NCI-H526 treated with DMSO at 0.1 percent for 48 hours (cell line): ENCODE results near the gene PCCA.
"Not testable (repeated sequence)": the region's sequence is repeated elsewhere in the genome, so short reads cannot be mapped to it uniquely, and the experiment has no call there.

Source experiments
- DNase-seq: peaks from one replicate; lab custom pipeline; 2025; lab: John Stamatoyannopoulos, UW

The PCCA gene

GRCh38 chr13:100088644-100089464 lies at the start of gene PCCA:
TSS of gene PCCA (plus strand) at chr13:100089093. CDS start at chr13:100089121, 28 bp downstream.
- peak; percentile 90 for DNase-seq

GRCh38 chr13:100039740-100040139 lies 49.2 kb upstream of the PCCA start:
- no peak for DNase-seq

GRCh38 chr13:100040196-100040595 lies 48.7 kb upstream of the PCCA start:
- DNase-seq: no peak

GRCh38 chr13:100044936-100045335 lies 44.0 kb upstream of the PCCA start:
- no peak for DNase-seq

- no peak for DNase-seq
Observed at GRCh38 chr13:100045355-100045754, 43.5 kb upstream of the PCCA start.

GRCh38 chr13:100051070-100051469 lies 37.8 kb upstream of the PCCA start:
- DNase-seq: no peak

- no peak for DNase-seq
Observed at GRCh38 chr13:100059827-100060226, 29.1 kb upstream of the PCCA start.

- DNase-seq: no peak
Observed at GRCh38 chr13:100063333-100063732, 25.6 kb upstream of the PCCA start.

- no peak for DNase-seq
Observed at GRCh38 chr13:100063906-100064305, 25.0 kb upstream of the PCCA start.

- peak; percentile 99 for DNase-seq
Observed at GRCh38 chr13:100068133-100068931, 20.6 kb upstream of the PCCA start.

- no peak for DNase-seq
Observed at GRCh38 chr13:100069278-100069677, 19.6 kb upstream of the PCCA start.

GRCh38 chr13:100075700-100076587 lies 12.9 kb upstream of the PCCA start:
- no peak for DNase-seq

GRCh38 chr13:100079003-100079402 lies 9.9 kb upstream of the PCCA start:
- DNase-seq: not testable (repeated sequence)

GRCh38 chr13:100083401-100083800 lies 5.5 kb upstream of the PCCA start:
- DNase-seq: not testable (repeated sequence)

GRCh38 chr13:100088273-100088643 lies 635 bp upstream of the PCCA start:
- DNase-seq: no peak

- no peak for DNase-seq
Observed at GRCh38 chr13:100089465-100090032, 656 bp downstream of the PCCA start.

GRCh38 chr13:100090861-100091260 lies 2.0 kb downstream of the PCCA start:
- no peak for DNase-seq

- DNase-seq: no peak
Observed at GRCh38 chr13:100091391-100091790, 2.5 kb downstream of the PCCA start.

- not testable (repeated sequence) for DNase-seq
Observed at GRCh38 chr13:100092273-100092672, 3.4 kb downstream of the PCCA start.

- no peak for DNase-seq
Observed at GRCh38 chr13:100095498-100095897, 6.6 kb downstream of the PCCA start.

GRCh38 chr13:100096526-100096925 lies 7.6 kb downstream of the PCCA start:
- no peak for DNase-seq

- DNase-seq: no peak
Observed at GRCh38 chr13:100097821-100098220, 8.9 kb downstream of the PCCA start.
